NCI-H1092 treated with DMSO at 0.1 percent for 48 hours (cell line): ENCODE measurements around the gene MIB2.
A peak's percentile ranks its signal among the peaks of the same experiment; 100 is the strongest.
"Not testable (repeated sequence)": the region's sequence is repeated elsewhere in the genome, so short reads cannot be mapped to it uniquely, and the experiment has no call there.

Source experiments
- DNase-seq: peaks from one replicate; lab custom pipeline; 2025; lab: John Stamatoyannopoulos, UW

MIB2 gene

DNA sequence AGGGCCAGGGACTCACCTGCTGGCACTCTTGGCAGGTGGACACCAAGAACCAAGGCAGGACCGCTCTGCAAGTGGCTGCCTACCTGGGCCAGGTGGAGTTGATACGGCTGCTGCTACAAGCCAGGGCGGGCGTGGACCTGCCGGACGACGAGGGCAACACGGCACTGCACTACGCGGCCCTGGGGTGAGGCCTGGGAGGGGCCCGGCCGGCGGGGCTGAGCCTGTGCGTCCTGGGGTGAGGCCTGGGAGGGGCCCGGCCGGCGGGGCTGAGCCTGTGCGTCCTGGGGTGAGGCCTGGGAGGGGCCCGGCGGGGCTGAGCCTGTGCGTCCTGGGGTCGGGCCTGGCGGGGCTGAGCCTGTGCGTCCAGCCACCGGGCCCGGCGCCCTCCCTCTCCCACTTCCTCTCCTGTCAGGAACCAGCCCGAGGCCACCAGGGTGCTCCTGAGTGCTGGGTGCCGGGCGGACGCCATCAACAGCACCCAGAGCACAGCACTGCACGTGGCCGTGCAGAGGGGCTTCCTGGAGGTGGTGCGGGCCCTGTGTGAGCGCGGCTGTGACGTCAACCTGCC is 12.0 kb downstream of the MIB2 start:
- no peak for DNase-seq

DNA sequence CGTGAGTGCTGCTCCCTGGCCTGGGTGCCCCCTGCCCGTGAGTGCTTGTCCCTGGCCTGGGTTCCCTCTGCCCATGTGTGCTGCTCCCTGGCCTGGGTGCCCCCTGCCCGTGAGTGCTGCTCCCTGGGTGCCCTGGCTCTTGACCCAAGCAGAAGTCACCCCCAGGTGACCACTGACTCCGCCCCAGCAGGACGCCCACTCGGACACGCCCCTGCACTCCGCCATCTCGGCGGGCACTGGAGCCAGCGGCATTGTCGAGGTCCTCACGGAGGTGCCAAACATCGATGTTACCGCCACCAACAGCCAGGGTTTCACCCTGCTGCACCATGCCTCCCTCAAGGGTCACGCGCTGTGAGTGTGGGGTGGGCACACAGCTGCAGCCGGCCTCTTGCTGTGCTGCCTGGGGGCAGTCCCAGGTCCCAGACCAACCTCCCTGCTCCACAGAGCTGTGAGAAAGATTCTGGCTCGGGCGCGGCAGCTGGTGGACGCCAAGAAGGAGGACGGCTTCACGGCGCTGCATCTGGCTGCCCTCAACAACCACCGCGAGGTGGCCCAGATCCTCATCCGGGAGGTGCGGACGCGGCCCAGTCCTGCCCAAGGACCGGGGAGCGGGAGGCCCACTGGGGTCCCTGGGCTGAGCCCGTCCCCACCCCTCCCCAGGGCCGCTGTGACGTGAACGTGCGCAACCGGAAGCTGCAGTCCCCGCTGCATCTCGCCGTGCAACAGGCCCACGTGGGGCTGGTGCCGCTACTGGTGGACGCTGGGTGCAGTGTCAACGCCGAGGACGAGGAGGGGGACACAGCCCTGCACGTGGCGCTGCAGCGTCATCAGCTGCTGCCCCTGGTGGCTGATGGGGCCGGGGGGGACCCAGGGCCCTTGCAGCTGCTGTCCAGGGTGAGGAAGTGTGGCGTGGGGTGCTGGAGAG is 12.8 kb downstream of the MIB2 start:
- no peak for DNase-seq

DNA sequence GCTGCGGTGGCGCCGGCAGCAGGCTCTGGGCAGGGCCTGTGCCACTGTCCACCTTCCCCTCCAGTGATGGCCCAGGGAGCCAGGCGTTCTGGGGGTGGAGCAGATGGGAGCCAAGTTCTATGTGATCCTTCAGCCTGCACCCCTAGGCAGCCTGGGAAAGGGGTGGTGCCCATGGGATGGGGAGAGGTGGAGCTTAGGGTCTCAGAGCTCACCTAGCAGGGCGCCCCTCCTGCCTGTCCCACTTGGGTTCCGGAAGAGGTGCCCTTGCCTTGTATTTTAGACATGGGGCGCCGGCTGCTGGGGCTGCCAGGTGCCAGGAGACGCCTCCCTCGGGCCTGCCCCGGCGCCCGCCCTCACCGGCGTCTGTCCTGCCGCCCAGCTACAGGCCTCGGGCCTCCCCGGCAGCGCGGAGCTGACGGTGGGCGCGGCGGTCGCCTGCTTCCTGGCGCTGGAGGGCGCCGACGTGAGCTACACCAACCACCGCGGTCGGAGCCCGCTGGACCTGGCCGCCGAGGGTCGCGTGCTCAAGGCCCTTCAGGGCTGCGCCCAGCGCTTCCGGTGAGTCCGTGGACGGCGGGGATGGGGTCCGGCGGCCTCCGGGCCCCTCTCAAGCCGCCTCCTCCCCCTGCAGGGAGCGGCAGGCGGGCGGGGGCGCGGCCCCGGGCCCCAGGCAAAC is 13.6 kb downstream of the MIB2 start:
- DNase-seq: no peak

DNA sequence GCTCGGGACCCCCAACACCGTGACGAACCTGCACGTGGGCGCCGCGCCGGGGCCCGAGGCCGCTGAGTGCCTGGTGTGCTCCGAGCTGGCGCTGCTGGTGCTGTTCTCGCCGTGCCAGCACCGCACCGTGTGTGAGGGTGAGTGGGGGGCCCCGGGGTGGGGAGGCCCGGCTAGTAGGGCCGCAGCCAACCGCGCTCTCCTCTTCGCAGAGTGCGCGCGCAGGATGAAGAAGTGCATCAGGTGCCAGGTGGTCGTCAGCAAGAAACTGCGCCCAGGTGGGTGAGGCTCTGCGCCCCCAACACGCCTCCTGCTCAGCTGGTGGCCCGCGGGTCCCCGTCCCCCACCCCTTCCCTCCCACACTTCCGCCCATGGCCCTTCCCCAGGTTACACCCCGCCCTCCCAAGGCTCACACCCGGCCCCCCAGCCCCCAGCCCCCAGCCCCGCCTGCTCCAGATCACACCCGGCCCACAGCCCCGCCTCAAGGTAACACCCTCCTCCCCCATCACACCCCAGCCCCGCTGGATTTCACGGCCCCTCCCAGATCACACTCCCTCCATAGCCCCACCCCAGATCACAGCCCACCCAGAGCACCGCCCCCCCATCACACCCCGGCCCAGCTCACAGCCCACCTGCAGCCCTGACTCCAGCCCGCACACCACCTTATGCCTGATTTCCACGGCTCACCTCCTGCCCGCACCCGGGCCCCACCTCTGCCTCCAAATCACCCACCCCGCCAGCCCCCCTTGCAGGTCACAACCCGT is 14.3 kb downstream of the MIB2 start:
- DNase-seq: no peak

DNA sequence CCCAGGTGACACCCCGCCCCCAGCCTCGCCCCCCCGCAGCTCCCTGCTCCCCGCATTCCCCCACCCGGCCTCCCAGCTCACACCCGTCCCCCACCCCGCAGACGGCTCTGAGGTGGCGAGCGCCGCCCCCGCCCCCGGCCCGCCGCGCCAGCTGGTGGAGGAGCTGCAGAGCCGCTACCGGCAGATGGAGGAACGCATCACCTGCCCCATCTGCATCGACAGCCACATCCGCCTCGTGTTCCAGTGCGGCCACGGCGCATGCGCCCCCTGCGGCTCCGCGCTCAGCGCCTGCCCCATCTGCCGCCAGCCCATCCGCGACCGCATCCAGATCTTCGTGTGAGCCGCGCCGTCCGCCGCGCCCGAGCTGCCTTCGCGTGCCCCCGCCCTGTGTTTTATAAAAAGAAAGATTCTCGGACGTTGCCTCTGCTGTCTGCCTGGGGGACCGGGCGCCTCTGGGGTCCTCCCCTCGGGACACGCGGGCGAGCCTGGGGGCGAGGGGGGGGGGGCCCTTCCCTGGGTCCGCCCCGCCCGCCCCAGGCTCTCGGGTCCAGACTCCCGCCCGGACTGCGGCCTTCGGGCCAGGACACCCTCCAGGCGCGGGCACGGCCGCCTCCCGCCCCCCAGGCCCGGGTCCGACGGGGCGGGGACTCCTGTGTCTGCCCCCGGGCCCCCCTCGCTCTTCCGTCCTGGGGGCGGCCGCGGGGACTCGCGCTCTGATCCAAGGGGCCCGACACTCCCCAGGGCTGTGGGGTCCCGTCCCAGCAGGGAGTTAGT is 15.1 kb downstream of the MIB2 start:
- DNase-seq: peak; percentile 68

DNA sequence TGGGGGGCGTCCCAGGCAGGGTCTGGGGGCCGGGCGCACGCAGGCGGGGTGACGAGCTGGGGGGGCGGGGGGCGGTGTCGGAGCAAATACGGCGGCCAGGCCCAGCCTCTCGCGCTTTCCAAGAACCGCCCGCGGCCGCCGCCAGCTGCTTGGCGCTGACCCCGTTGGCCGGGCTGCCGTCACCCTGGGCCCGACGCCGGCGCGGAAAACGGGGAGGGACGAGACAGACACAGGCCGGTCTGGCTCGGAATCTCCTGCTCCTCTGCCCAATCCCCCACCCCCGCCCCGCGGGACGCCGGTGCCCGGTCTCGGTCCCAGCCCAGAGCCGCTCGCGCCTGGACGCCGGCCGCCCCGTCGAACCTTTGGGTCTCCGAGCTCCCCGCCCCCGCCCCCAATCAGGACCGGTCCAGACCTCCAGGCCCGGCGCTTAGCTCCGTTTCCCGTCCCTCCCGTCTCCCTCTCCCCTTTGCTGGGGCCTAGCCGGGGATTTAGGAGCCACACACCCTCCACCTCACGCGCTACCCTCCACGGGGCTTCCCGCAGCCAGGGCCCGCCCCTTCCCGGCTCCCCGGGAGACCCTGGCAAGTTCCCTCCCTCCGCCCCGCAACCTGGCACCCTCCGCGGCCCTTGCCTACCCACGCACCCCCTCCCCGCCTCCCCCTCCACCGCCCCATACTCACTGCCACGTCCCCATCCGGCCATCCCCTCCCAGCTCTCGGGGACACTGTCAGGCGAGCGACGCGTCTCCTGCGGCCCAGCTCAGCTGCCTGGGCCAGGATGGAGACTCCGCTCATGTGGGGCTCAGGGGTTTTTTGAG is 15.9 kb downstream of the MIB2 start:
- no peak for DNase-seq

DNA sequence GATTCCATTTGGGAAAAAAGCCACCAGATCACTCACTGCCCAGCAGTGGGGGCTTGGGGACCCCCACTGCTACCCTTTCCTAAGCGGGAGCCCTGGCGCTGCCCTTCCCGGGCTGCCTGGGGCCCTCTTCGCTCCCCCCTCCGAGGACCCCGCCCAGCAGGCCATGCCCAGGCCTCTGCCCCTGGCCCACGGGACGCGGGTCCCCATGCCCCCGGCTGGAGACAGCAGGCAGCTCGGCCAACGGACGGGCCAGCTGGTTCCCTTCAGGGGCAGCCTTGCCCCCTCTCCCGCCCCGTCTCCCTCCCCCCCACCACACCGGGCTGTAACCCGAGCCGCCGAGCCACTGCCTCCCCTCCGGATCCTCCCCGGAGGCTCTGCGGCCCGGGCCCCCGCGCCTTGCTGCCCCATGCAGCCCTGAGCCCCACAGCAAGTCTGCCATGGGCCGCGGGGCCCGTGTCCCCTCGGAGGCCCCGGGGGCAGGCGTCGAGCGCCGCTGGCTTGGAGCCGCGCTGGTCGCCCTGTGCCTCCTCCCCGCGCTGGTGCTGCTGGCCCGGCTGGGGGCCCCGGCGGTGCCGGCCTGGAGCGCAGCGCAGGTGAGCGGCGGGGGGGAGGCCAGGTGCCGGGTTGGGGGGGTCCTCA is 16.6 kb downstream of the MIB2 start, which contains the start of gene MMP23B:
TSS of gene MMP23B (plus strand) at position 392 of the 639 bp plus-strand sequence. CDS start at position 438, 46 bp downstream.
- DNase-seq: no peak

DNA sequence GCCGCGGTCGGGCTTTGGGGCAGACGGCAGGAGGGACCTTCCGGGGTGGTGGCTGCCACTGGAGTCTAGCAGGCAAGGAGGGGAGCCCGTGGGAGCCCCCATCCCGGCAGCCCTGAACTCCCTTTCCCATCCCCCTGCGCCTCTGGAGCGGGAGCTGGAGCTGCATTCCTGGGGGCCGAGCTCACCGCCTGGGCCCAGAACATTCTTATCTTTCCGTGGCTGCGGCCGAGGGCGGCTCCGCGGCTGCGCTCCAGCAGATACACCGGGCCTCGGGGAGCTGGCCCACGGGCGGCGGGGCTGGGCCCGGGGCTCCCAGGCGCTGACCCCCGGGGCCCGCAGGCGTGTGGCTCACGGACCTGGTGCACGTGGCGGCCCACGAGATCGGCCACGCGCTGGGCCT is 18.1 kb downstream of the MIB2 start:
- DNase-seq: not testable (repeated sequence)

DNA sequence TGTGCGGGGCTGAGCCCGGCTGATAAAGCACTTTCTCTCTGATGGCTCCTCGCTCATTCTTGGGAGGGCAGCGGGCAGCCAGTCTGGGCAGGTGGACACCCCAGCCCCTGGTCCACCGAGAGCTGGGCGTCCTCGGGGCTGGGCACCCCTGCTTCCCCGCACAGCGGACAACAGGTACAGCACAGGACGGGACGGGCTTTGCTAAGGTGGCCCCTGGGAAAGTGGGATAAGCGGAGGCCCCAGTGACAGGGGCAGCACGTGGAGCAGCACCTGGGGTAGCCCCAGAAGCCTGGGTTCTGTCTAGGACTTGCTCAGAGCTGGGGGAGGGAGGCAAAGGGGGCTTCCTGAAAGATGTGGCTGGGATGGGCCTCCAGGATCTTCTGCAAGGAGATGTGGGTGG is 19.3 kb downstream of the MIB2 start:
- DNase-seq: not testable (repeated sequence)

DNA sequence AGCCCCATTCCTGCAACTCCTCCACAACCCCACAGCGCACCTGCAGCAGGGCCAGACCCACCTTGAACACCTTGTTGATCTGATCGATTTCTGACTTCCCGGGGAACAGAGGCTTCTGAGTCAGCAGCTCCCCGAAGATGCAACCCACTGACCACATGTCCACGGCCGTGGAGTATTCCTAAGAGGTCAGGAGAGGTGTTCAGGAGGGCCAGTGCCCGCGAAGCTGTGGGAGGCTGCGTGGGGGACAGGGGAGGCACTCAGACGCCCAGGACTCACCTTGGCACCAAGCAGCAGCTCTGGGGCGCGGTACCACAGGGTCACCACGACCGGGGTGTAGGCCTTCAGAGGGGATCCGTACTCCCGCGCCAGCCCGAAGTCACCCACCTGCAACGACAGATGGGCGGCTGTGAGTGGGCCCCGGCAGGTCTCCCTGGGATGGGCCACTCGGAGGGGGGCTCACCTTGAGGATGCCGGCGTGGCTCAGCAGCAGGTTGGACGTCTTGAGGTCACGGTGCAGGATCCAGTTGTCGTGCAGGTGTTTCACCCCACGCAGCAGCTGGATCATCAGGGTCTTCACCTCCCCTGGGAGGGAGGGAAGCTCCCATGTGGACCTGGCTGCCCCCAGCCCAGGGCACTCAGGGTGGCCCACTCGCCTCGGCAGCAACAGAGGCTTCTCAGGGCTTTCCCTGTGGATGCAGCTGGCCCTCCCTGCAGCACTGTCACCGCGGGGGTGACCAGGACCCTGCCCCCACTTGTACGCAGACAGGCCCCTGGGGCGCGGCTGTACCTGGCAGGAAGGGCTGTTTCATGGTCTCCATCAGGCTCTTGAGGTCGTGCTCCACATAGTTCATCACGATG is 21.6 kb downstream of the MIB2 start:
- not testable (repeated sequence) for DNase-seq

DNA sequence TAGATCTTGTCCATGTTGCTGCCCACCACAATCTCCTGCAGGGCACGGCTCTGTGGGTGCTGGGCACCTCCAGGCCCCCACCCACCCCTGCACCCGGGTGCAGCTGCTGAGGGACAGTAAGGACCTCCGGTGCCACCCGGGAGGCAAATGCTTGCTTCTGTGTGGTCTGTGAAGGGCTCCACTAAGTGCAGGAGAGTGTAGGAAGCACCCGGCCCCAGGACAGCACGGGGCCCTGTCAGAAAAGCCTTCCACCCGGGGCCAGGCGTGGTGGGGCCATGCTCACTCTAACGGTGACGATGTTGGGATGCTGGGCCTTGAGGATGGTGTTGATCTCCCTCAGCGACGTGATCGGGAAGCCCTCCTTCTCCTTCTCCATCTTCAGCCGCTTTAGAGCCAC is 22.2 kb downstream of the MIB2 start:
- DNase-seq: not testable (repeated sequence)

DNA sequence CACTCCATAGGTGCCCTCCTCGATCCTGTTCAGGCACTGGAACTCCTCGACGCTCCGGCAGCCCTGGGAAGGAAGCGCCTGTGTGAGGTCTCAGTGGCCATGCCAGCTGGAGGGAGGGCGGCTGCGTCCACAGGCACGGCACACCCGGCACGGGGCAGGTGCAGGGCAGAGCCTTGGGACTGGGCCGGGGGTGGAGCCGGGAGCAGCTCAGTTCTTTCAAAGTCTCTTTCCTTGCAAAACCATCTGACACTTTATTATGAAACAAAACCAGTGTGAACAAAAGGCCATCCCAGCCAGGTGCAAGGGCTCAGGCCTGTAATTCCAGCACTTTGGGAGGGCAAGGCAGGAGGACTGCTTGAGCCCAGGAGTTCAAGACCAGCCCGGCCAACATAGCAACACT is 23.2 kb downstream of the MIB2 start:
- DNase-seq: not testable (repeated sequence)

DNA sequence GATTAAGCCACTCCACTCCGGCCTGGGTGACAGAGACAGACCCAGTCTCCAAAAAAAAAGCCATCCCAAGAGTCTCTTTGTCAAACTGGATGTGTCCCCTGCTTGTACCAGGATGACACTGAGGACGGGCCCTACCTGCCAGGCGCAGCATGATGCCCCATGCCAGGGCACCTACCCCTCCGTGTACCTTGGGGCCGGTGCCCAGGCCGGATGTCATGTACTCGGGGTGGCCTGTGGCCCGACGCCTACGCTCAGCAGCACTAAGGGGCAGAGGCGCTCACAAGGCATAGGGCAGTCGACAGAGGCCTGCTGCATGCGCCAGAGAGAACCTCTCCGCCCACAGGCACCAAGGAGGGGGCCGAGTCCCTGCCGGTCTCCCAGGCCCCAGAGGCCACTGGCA is 24.1 kb downstream of the MIB2 start:
- not testable (repeated sequence) for DNase-seq

DNA sequence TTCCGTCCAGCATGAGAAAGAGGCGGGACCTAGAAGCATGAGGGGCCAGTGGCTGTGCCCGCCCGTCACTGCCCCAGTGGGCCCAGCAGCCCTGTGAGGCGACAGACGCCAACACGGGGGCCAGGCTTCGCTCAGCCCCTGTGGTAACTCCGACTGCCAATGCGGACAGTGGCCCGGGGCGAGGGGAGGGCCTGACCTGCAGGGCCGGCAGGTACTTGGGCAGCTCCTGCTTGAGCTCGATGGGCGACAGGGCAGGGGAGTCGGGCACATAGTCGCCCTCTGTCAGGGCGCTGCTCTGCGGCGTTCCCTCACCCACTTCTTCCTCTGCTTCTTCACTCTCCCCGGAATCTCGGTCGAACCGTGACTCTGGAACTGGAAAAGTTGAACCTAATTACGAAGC is 24.8 kb downstream of the MIB2 start:
- not testable (repeated sequence) for DNase-seq

DNA sequence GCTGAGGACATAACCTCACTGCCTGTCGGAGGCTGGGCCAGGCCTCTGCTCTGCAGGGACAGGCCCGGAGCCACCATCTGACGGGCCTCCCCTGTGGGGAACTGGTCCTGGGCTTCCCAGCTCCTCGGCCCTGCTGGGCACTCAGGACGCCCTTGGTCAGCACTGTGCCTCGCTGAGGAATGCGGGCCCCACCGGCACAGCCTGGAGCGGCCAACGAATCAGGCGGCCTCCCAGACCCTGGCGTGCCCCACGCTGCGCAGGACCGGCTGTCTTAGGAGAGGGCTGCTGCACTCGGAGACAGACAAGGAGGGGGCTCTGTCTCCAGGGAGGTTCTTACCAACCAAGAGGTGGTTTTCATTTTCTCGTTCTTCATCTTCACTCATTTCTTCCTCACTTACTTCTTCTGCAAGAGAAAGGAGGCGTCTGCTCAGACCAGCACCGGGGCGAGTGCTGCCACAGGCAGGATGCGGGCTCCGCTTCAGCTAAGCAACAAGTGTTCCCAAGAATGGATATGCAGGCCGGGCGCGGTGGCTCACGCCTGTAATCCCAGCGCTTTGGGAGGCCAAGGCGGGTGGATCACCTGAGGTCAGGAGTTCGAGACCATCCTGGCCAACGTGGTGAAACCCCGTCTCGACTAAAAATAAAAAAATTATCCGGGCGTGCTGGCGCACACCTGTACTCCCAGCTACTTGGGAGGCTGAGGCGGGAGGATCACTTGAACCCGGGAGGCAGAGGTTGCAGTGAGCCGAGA is 25.6 kb downstream of the MIB2 start:
- not testable (repeated sequence) for DNase-seq

DNA sequence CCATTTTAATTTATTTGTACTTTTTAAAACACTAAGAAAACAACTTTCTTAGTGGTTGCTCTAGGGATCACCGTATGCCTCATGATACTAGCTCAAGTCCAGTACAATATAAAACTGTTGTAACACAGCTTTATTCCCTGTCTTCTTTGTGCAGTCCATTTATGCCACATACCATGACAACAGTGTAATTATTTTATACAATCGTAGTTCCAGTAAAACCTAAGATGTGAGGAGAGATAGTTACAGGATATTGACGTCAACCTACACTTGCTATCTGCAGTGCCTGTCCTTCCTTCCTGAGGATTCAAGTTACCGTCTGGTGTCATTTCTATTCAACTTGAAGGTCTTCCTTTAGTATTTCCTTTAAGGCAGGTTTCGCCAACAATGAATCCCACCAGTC is 31.0 kb downstream of the MIB2 start:
- not testable (repeated sequence) for DNase-seq

DNA sequence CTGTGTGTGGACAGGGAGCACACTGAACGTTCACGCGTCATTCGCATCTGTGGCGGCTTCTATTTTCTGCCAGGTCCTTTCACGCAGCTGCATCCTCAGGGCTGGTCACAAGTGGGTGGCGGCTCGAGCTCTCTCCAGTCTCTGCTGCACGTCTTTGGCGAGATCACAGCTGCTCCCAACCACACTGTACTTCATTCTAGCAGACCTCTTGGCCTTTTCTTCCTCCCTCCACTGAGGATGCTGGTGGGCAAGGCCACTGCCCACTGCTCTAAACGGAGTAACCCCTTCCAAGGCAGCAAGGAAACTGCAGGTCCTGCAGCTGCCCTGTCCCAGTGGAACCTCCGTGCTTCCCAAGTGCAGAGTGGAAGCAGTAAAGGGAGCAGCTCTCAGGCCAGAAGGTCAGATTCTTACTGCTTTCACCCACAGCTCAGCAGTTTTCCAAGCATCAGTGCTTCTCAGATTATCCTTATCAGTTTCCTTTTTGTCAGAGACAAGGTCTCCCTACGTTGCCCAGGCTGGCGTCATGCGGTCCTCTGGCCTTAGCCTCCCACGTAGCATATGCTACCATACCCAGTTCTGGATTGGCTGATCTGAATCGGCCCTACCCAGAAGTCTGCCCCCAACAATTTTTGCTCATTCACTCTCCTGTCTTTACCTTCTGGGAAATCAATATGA is 32.4 kb downstream of the MIB2 start:
- not testable (repeated sequence) for DNase-seq

DNA sequence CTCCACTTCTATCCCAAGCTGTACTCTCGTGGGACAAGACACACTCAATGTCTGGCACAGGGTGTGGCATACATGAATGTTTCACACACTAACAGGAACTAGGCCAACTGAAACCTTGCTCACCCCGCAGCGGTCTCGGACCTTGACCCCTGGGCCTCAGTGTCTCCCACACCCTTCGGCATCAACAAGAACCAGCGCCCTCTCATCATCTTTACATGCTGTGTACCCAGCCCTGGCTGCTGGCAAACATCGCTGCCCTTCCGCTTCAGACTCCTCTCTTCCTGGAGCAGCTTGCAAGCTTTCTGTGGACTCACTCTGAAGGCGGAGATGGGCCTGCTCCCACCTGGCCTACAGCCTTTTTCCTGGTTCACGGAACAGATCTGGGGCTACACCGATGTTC is 33.0 kb downstream of the MIB2 start:
- DNase-seq: not testable (repeated sequence)
